ENCODE measurements around the gene TYW1B.
"Not testable (repeated sequence)": the region's sequence is repeated elsewhere in the genome, so short reads cannot be mapped to it uniquely, and the experiment has no call there.

DNA sequence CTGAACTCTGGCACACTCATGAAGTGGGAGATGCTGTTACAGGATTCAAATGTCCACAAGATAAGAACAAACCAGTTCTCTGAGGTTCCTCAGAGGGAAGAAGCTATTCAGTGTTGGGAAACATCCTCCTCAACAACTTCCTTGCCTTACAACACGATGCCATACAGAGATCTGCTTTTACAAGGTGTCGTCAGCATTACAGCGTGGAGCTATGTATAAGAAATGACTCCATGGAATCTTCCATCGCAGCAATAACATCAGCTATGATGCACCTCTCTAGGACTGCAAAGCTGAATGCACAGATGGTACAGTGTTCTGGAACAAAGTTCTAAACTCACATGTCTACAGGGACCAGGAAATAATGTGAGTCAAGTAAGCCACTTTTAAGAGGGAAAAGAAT, 122.3 kb downstream of the TYW1B start:
- TF ChIP-seq, protein P1, sequence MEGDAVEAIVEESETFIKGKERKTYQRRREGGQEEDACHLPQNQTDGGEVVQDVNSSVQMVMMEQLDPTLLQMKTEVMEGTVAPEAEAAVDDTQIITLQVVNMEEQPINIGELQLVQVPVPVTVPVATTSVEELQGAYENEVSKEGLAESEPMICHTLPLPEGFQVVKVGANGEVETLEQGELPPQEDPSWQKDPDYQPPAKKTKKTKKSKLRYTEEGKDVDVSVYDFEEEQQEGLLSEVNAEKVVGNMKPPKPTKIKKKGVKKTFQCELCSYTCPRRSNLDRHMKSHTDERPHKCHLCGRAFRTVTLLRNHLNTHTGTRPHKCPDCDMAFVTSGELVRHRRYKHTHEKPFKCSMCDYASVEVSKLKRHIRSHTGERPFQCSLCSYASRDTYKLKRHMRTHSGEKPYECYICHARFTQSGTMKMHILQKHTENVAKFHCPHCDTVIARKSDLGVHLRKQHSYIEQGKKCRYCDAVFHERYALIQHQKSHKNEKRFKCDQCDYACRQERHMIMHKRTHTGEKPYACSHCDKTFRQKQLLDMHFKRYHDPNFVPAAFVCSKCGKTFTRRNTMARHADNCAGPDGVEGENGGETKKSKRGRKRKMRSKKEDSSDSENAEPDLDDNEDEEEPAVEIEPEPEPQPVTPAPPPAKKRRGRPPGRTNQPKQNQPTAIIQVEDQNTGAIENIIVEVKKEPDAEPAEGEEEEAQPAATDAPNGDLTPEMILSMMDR (conservative IDR thresholded peaks at IDR 0.05 in 1 of 2, IDR thresholded peaks at IDR 0.05 in 1 of 2; ENCODE audit: low read depth in 1 of 2, low read length in 2 of 2), result not testable (repeated sequence)
- not testable (repeated sequence) for TF ChIP-seq EZH2 (IDR thresholded peaks at IDR 0.05; ENCODE audit: low read length, missing control alignments)

All from fibroblast of lung (primary cell).